Measurements from ENCODE around the gene AQP2. TPM values are rescaled to one million over a fixed set of nuclear protein-coding genes. Genes with fewer than 3 reads are reported as not detected.
A peak's percentile ranks its signal among the peaks of the same experiment; 100 is the strongest.
"Not testable (repeated sequence)": the region's sequence is repeated elsewhere in the genome, so short reads cannot be mapped to it uniquely, and the experiment has no call there.

AQP2 gene
- total RNA-seq, 2 donors from 2014 or later = 0.09 to 0.24 TPM

- DNase-seq = peak; percentile 79
- ATAC-seq = peak; percentile 87 to 89
- intact Hi-C loops (cut with DNase I) = loop anchor here in 1 of 2 donors (10.0 kb wide), 1 partner anchor 211 kb away; no protein-coding TSS in a partner anchor
Observed at GRCh38 chr12:49974231-49974675, 23.7 kb downstream of the AQP2 start.

- ATAC-seq (peak; percentile 27 to 45), DNase-seq (no peak)
- intact Hi-C loops (cut with DNase I) = loop anchor here in 1 of 2 donors (10.0 kb wide), 1 partner anchor 210 kb away; no protein-coding TSS in a partner anchor
Observed at GRCh38 chr12:49974677-49975317, 24.3 kb downstream of the AQP2 start.

- intact Hi-C loops (cut with DNase I) = loop anchor here in 1 of 2 donors (10.0 kb wide), 1 partner anchor 209 kb away; no protein-coding TSS in a partner anchor
- DNase-seq (no peak), ATAC-seq (peak in 1 of 2 donors; percentile 3)
Observed at GRCh38 chr12:49975318-49975761, 24.8 kb downstream of the AQP2 start.

DNA sequence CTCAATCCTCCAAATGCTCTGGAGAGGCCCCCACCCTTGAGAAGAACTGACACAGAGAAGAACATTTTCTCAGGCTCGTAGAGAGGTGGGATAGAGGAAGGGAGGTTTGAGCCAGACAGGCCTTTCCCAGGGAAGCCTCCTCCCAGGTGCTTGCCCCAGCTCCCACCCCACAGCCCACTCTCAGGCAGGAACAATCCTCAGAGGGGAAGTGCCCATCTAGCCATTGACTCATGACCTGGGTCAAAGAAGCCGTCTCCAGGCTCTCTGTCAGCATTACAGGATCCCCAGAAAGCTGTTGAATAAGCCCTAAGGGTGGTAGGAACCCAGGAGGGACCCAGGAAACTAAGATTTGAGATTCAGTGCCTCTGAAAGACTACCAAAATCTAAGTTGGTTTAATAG, 26.0 kb downstream of the AQP2 start:
- ATAC-seq = no peak
- DNase-seq = no peak
- intact Hi-C loops (cut with DNase I) = loop anchor here in 1 of 2 donors (10.0 kb wide), 1 partner anchor 208 kb away; no protein-coding TSS in a partner anchor

DNA sequence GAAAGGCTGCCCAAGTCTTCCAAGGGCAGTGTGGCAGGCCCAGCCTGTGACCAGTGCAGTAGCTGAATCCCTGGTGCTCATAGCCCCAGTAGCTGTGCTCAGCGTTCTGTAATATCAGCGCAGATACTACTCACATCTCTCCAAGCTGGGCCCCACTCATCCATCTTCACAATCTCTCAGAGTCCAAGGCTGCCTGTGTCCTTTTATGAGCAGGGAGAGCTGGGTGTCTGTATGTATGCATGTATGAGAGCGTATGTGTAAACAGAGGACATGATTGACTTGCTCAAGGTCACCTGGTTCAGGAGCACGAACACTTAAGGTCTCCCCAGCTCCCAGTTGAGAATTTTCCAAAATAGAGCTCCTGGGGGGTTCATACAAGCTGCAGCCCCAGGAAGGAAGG, 27.6 kb downstream of the AQP2 start:
- ATAC-seq (no peak), DNase-seq (no peak)
- intact Hi-C loops (cut with DNase I) = loop anchor here in 1 of 2 donors (10.0 kb wide), 1 partner anchor 207 kb away; no protein-coding TSS in a partner anchor

DNA sequence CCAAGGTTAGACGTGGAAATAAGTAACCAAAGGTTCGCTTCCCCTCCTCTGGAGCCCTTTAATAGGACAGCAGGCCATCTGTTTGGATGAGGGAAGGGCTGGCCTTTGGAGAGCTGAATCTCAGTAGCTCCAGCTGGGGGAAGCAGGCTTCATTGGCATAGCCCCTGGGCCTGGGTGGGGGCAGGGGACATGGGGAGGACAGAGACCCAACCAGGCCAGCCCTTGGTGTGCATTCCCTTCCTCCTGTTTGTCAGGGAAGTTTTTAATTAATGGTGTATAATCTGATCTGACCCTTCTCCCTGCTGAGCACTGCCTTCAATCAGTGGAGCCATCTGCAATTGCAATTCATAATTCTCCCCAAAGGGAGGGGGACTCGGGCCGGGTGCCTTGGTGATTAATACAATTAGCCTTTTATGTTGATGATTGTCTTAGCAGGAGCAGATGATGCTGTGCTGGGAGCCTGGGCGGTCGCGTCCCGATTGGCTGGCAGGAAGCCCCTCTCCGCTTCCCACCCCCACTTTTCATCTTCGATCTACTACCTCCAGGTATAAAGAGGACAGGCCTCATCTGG, 28.6 kb downstream of the AQP2 start:
- intact Hi-C loops (cut with DNase I) = loop anchor here in 1 of 2 donors (10.0 kb wide), 1 partner anchor 206 kb away; no protein-coding TSS in a partner anchor
- ATAC-seq = no peak
- no peak for DNase-seq

DNA sequence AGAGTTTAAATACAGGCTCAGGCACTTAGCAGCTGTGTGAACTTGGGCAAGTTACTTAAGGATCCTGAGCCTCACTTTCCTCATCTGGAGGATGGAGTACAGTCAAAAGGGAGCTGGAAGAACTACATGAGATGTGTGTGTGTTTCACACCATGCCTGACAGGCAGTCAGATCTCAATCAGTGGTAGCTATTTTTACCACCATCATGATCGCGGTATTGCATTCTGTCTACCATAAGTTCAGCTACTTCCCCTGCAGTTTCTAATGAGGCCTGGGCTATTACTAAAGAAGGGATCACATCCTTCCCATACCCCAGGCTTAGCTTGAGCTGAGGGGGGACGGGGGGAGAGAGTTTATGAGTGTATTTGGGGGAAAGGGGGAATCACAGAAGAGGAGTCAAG, 29.3 kb downstream of the AQP2 start:
- DNase-seq = no peak
- ATAC-seq = no peak
- intact Hi-C loops (cut with DNase I) = loop anchor here in 1 of 2 donors (10.0 kb wide), 1 partner anchor 205 kb away; no protein-coding TSS in a partner anchor

DNA sequence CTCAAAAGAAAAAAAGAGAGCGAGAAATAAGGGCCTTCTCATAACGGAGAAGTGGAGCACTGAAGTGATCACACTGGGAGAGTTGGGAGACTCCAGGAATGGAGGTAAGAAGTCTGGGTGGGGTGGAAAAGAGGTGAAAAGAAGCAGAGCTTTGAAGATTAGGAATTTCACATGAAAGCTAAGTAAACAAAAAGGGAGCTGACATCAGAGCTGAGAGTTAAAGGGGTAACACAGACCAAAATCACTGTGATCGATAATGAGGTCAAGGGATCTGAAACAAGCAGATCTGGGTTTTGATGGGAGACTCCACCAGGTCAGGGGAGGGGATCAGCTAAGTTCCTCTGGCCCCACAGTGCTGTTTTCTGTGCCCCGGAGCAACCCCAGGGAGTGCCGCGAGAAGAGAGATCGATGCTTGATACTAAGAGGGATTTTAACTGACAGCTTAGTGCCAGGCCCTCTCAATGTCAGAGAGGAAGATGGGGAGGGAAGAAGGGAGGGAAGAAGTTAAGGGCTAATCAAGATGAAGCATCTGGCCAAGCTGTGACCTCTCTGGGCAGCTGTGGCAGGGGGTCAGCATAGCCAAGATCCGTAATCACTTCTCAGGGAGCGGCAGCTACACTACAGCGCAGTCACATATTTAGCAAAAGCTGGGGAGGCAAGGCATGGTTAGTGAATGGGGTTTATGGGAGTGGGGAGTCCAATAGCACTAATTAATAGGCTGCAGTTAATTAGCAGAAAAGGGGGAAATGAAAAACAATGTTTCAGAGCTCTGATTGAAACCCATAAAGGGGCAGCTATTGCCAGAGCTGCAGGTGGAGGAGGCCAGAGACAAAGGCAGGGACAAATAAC, 30.2 kb downstream of the AQP2 start:
- intact Hi-C loops (cut with DNase I) = no loop called here
- DNase-seq (no peak), ATAC-seq (no peak)

GRCh38 chr12:49982246-49983087, 31.9 kb downstream of the AQP2 start:
- ATAC-seq (no peak), DNase-seq (no peak)
- intact Hi-C loops (cut with DNase I) = no loop called here

- DNase-seq = no peak
- intact Hi-C loops (cut with DNase I) = no loop called here
Observed at GRCh38 chr12:49983892-49984291, 33.4 kb downstream of the AQP2 start.

GRCh38 chr12:49984476-49985359, 34.2 kb downstream of the AQP2 start:
- DNase-seq (no peak), ATAC-seq (no peak)
- intact Hi-C loops (cut with DNase I) = no loop called here

More at GRCh38 chr12:49983892-49984291, 33.4 kb downstream of the AQP2 start:
- peak; percentile 67 to 88 for ATAC-seq

DNA sequence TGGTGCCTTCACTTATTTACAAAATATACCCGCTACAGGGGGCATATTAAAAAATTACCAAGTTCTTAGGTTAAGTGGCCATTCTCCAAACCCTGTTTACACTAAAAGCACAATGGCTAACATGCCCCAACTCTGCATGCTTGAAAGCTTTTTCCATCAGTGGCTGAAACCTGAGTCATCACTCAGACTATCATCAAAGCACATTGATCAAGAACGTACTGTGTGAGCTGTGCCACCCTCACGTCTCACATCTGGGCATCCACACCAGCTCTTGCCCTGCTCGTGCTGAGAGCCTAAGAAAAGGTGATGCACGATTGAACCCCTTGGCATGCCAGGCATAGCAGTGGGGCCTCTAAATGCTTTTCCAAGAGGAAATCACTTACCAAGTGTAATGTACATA, 35.4 kb downstream of the AQP2 start:
- DNase-seq (no peak), ATAC-seq (no peak)
- intact Hi-C loops (cut with DNase I) = no loop called here

DNA sequence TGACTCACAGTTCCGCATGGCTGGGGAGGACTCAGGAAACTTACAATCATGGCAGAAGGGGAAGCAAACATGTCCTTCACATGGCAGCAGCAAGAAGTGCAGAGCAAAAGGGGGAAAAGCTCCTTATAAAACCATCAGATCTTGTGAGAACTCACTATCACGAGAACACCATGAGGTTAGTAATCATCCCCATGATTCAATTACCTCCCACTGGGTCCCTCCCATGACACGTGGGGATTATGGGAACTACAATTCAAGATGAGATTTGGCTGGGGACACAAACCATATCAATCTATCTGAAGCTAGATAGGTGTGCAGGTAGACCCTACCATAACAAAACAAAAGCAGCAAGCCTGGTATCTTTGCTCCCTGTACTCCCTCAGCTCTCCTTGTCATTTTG, 35.9 kb downstream of the AQP2 start:
- ATAC-seq; DNase-seq; intact Hi-C loops (cut with DNase I): not testable (repeated sequence)

DNA sequence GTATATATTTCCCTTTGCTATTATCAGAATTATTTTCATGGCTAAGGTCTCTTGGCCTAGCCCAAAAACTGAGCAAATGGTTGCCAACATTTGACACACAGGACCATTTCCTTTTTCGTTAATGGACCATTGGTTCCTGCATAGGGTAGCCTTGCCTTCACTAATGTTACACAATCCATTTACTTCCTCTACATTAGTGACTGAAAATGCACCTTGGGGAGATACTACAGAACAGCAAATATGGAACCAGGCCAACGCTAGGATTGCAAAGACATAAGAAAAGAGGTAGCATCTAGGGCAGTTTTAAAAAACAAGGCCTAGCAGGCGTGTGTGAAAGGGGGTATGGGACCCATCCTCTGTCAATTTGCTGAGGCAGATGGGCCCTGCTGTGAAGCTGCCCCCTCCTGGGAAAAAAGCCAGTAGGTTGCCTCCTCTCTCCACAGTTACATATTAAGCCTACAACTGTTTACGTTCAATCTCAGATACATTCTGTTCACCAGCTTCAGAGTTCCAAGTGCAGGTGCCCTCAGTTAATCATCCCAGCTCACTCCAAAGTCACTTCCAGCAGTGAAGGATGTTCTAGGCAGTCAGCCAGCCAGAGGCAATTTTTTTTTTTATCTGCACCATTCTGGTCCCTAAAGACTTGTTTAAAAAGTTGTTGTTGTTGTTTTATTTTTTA, 37.2 kb downstream of the AQP2 start:
- DNase-seq (no peak), ATAC-seq (no peak)
- intact Hi-C loops (cut with DNase I) = no loop called here

DNA sequence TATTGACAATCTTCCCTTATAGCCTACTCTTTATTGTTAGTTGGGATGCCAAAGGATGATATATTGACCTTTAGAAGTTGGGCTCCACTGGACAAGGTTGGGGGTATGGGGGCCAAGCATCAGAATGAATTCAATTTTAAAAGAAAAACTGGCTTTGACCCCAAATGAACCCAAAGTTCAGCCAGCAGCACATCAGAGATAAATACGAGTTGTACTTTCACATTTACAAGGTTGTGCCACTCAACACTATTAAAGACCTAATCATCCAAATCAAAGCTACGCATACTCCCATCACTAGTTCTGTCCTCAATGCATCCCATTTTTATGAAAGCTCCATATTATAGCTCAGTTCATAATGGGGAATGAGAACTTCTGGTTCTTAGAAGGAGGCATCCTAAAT, 38.9 kb downstream of the AQP2 start:
- ATAC-seq; intact Hi-C loops (cut with DNase I): not testable (repeated sequence)

DNA sequence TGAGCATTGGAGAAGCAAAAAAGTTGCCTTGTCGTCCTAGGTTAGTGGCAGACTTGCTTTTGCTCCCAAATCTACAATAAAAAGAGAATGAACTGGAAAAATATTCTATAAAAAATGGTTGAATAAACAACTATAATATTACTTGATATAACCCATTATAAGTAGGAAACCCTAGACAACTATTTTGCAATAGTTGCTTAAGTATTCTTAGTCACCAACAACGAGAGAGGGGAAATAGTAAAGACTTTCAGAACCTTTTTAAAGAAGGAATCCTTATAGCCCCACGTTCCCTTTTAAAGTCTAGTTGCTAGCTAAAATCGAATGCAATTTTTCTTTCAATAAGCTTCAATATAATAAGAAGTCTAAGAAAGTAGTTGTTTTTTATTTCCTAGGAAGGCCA, 39.7 kb downstream of the AQP2 start:
- no peak for ATAC-seq
- no peak for DNase-seq
- intact Hi-C loops (cut with DNase I) = no loop called here

More for the DNA sequence above, 38.9 kb downstream of the AQP2 start:
- DNase-seq = not testable (repeated sequence)

DNA sequence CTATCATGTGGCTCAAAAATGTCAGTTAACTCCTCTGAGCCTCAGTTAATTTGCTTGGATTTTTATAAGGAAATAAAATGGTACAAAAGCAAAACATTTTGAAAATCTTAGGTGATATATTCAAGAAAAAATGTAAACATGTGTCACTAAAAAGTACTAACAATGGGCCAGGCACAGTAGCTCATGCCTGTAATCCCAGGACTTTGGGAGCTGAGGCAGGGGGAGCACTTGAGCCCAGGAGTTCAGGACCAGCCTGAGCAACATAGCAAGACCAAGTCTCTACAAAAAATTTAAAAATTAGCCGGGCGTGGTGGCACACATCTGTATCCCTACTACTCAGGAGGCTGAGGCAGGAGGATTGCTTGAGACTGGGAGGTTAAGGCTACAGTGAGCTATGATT, 47.9 kb downstream of the AQP2 start:
- no peak for DNase-seq
- intact Hi-C loops (cut with DNase I) = no loop called here
- ATAC-seq = no peak
